Testis (tissue), 5 donors: Measurements from ENCODE around the gene LPAR5. TPM values are rescaled to one million over a fixed set of nuclear protein-coding genes. Genes with fewer than 3 reads are reported as not detected.
A peak's percentile ranks its signal among the peaks of the same experiment; 100 is the strongest.

Source experiments
- DNase-seq: peaks from one replicate; pipeline ENCODE4 v3.0.0-alpha.2; 2019
- H3K27ac ChIP-seq, 2 donors: fragments of 200-600 bp; sonication (generic); one replicate each; pipeline ENCODE4 v1.5.1; 2019
- H3K27me3 ChIP-seq: fragments of 200-600 bp; sonication (generic); one replicate; pipeline ENCODE4 v1.5.1; 2019
- H3K36me3 ChIP-seq: fragments of 200-600 bp; sonication (generic); one replicate; pipeline ENCODE4 v1.5.1; 2017; ENCODE audit warnings: low read depth; ENCODE audit errors: missing control alignments
- H3K4me1 ChIP-seq: fragments of 200-600 bp; sonication (generic); one replicate; pipeline ENCODE4 v1.5.1; 2019
- H3K4me3 ChIP-seq, 2 donors: fragments of 200-600 bp; sonication (generic); one replicate each; pipeline ENCODE4 v1.5.1; 2017 to 2019
- H3K9me3 ChIP-seq: fragments of 200-600 bp; sonication (generic); one replicate; pipeline ENCODE4 v1.5.1; 2017
- POLR2A ChIP-seq: fragments of 450-650 bp; IDR thresholded peaks from one replicate; pipeline ENCODE4 v1.6.1; 2017; ENCODE audit warnings: antibody characterized with exemption, mild to moderate bottlenecking, moderate library complexity
- WGBS, 2 donors: methylation state at CpG; one replicate each; pipeline ENCODE4 v1.1.5; 2018; 5-methylcytosine and 5-hydroxymethylcytosine counted together
- intact Hi-C: fragments of 100-400 bp; cut with DNase I; formaldehyde crosslinking; loops from one replicate; pipeline ENCODE4 v1.15.1; 2023; ENCODE audit warnings: low total_unique reads
- long read RNA-seq, 2 donors: transcript quantifications; one replicate each; lab custom pipeline, GENCODE V29; 2026
- polyA plus RNA-seq: library from polyadenylated mRNA; stranded (reverse); fragments of 350-450 nt; fragmentation: Illumina TruSeq; extraction: RNeasy Lipid Tissue Mini Kit (QIAGEN cat#74804); gene quantifications from one replicate; pipeline ENCODE4 v1.2.3, GENCODE V29; 2014; ENCODE audit warnings: low read depth, low replicate concordance; ENCODE audit not compliant: insufficient read depth
- total RNA-seq, 2 donors: library from RNA; depleted of rRNA; stranded (reverse); fragments of >200 nt; gene quantifications; one replicate each; pipeline ENCODE4 v1.2.3, GENCODE V29; 2016
- TF ChIP-seq, protein P1 (sequence below), 3 experiments: fragments of 450-650 bp in 2 of 3; fragments of 200-600 bp in 1 of 3; sonication (generic) in 1 of 3; IDR thresholded peaks; one replicate each; pipeline ENCODE4 v1.5.1; 2016 to 2019; ENCODE audit warnings: antibody characterized with exemption in 3 of 3, mild to moderate bottlenecking in 2 of 3, moderate library complexity in 1 of 3

LPAR5 gene
- total RNA-seq (1 to 10 TPM; 1.5 to 2.4 TPM), polyA plus RNA-seq (3.1 TPM)
- long read RNA-seq, donor 1, partial matches to known transcripts, result 0 of 2 reads
- long read RNA-seq, donor 1, other reads (novel, unspliced or antisense), result 0 of 2 reads
- long read RNA-seq, donor 2, partial matches to known transcripts, result 0 of 1 reads
- long read RNA-seq, donor 2, other reads (novel, unspliced or antisense), result 0 of 1 reads

DNA sequence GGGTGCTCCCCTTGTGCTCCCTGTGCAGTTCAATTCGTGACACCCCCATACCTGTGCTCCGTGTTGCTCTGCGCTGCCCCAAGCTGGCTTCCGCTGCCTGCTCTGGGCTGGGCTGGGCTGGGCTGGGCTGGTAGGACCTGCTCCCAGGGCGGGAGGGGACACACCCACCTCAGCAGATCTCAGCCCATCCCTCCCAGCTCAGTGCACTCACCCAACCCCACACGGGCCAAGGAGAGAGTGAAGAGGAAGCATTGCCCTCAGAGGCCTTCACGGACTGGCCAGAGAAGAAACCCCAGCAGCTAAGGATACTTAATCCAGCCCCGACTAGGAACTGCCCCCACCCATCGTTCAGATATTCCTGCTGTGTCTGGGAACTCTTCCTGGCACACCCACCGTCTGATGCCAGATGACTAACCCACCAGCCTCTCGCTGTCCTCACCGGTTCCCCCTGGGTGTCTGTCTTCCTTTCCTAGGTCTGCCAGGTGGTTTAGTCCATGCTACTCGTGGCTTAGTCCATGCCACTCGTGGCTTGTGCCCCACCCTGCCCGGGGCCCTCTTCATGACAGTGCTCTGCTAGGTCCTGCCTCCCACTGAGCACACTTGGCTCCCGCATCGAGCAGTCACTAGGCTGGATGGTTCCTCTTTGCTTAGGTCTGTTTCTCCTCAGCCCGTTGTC, at the start of gene LPAR5:
TSS of gene LPAR5 (minus strand) at position 104 of the 676 bp plus-strand sequence. CDS start 14,711 bp downstream, outside the sequence.
- DNase-seq, result peak; percentile 24
- TF ChIP-seq, protein P1, sequence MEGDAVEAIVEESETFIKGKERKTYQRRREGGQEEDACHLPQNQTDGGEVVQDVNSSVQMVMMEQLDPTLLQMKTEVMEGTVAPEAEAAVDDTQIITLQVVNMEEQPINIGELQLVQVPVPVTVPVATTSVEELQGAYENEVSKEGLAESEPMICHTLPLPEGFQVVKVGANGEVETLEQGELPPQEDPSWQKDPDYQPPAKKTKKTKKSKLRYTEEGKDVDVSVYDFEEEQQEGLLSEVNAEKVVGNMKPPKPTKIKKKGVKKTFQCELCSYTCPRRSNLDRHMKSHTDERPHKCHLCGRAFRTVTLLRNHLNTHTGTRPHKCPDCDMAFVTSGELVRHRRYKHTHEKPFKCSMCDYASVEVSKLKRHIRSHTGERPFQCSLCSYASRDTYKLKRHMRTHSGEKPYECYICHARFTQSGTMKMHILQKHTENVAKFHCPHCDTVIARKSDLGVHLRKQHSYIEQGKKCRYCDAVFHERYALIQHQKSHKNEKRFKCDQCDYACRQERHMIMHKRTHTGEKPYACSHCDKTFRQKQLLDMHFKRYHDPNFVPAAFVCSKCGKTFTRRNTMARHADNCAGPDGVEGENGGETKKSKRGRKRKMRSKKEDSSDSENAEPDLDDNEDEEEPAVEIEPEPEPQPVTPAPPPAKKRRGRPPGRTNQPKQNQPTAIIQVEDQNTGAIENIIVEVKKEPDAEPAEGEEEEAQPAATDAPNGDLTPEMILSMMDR (IDR thresholded peaks at IDR 0.05), result no peak
- no peak for TF ChIP-seq POLR2A
- H3K36me3 ChIP-seq, result no peaks in the 10 kb centered on the region
- intact Hi-C loops, result no loop called here
- no peak within 1 kb of the TSS for H3K4me3 ChIP-seq
- 70 to 85% methylated on average over 14 to 18 of the region's 18 CpGs for WGBS, 2 donors
- H3K9me3 ChIP-seq, result no peaks in the 10 kb centered on the region
- H3K27me3 ChIP-seq, result no peaks in the 10 kb centered on the region
- H3K27ac ChIP-seq, result no peak within 1 kb of the TSS
- H3K4me1 ChIP-seq, result peaks cover 26% of the 10 kb centered on the region

DNA sequence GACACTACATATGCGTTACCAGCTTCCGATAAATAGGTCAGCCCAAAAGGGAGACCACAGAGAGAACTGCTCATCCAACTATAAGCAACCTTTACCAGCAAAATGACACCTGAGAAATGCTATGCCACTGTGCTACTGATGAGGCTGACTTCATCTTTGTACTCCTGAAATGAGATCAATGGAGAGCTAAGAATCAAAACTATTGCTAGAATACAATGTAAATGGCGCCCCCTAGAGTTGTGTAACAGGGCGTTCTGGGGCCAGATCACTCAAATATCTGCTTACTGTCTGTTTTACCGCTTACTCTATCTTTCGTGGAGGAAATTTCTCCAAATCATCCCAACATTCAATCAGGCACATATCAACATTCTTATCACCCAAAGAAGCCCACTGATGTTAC, 48.9 kb upstream of the LPAR5 start:
- intact Hi-C loops, result loop anchor here (5.0 kb wide), 1 partner anchor 38 kb away; the partner anchor contains the start of gene COPS7A
- Histone ChIP-seq H3K27ac (no peak overlapping the region), H3K4me3 (no peak overlapping the region), H3K9me3 (no peaks in the 10 kb centered on the region), H3K4me1 (peaks cover 29% of the 10 kb centered on the region), H3K27me3 (no peaks in the 10 kb centered on the region), H3K36me3 (no peaks in the 10 kb centered on the region)
- TF ChIP-seq, protein P1 (IDR thresholded peaks at IDR 0.05), result peak in 2 of 3 experiments; percentile 39 to 51
- no peak for TF ChIP-seq POLR2A
- DNase-seq, result peak; percentile 40
- WGBS, 2 donors, result 36 to 53% methylated on average over 6 of the region's 6 CpGs

DNA sequence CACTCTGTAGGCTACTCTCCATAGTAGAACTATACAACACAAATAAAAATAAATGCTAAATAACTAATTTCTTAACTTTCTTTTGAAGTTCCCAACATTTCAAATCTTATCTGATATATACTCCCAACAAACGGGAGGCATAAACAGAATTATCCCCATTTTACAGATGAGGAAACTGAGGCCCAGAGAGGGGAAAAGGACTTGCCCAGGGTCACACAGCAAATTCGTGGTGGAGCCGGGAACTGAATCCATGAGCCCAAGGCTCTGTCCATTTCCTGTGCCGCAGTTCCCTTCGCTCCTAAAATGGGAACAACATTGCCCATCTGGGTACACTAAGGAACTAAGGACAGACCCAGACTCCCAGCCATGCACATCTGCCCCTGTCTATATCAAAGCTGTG, 41.2 kb upstream of the LPAR5 start:
- 88 to 94% methylated on average over 5 of the region's 5 CpGs for WGBS, 2 donors
- H3K4me1 ChIP-seq, result no peaks in the 10 kb centered on the region
- H3K27me3 ChIP-seq, result no peaks in the 10 kb centered on the region
- no peak overlapping the region for H3K4me3 ChIP-seq
- H3K36me3 ChIP-seq, result no peaks in the 10 kb centered on the region
- intact Hi-C loops, result no loop called here
- H3K27ac ChIP-seq, result no peak overlapping the region
- no peak for DNase-seq
- TF ChIP-seq POLR2A, result no peak
- TF ChIP-seq, protein P1 (IDR thresholded peaks at IDR 0.05), result no peak
- no peaks in the 10 kb centered on the region for H3K9me3 ChIP-seq

DNA sequence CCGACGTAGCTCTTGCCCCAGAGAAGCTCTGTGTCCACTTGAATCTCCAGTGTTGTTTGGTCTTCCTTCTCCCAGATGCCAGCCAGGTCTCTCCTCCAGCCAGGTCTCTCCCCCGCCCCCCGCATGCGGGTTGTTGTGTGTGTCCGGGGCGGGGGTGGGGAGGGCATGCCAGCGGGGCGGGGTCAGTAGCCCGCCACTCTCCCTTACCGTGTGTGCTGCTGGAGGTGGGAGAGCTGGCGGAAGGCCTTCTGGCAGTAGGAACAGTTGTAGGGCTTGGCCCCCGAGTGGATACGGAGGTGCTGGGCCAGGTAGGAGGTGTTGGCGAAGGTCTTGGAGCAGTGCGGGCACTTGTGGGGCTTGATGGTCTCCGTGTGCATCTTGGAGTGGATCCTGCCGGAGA, 36.4 kb upstream of the LPAR5 start:
- Histone ChIP-seq H3K9me3 (no peaks in the 10 kb centered on the region), H3K4me1 (no peaks in the 10 kb centered on the region), H3K4me3 (no peak overlapping the region), H3K27me3 (no peaks in the 10 kb centered on the region), H3K27ac (no peak overlapping the region), H3K36me3 (peaks cover 7% of the 10 kb centered on the region)
- WGBS, 2 donors, result 85 to 91% methylated on average over 18 of the region's 18 CpGs
- TF ChIP-seq, protein P1 (IDR thresholded peaks at IDR 0.05), result no peak
- TF ChIP-seq POLR2A, result no peak
- no peak for DNase-seq
- intact Hi-C loops, result no loop called here
